Measurements from ENCODE around the gene OPRL1. TPM values are rescaled to one million over a fixed set of nuclear protein-coding genes. Genes with fewer than 3 reads are reported as not detected.

OPRL1 gene
- total RNA-seq, 1 donor from 2014 or later, result 0.70 TPM

DNA sequence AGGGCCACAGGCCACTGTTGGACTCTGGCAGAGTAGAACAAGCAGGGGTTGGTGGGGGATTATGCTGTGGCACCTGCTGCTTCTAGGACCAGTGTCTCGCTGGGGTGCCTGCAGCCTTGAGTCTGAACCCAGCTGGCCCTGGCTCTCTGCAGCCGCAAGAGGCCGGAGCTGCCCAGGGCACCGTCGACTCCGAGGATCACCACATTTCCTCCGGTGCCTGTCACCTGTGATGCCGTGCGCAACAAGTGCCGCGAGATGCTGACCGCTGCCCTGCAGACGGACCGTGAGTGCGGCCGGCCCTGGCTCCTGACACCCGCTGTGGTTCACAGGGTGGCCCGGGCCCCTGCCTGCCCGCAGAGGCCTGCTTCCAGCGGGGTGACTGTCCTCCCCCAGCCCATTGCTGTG, 10.7 kb upstream of the OPRL1 start:
- intact Hi-C loops (cut with micrococcal nuclease), result loop anchor here (10.0 kb wide), 2 partner anchors 204 to 414 kb away; partner anchors contain the start of genes ABHD16B, RTEL1, STMN3 and TPD52L2

- intact Hi-C loops (cut with micrococcal nuclease), result loop anchor here (10.0 kb wide), 2 partner anchors 205 to 415 kb away; partner anchors contain the start of genes ABHD16B, RTEL1, STMN3 and TPD52L2
Measured at GRCh38 chr20:64069614-64070243, 10.2 kb upstream of the OPRL1 start.

- intact Hi-C loops (cut with micrococcal nuclease), result no loop called here
Measured at GRCh38 chr20:64070244-64070993, 9.5 kb upstream of the OPRL1 start.

GRCh38 chr20:64071341-64072332, 8.2 kb upstream of the OPRL1 start:
- intact Hi-C loops (cut with micrococcal nuclease), result no loop called here

DNA sequence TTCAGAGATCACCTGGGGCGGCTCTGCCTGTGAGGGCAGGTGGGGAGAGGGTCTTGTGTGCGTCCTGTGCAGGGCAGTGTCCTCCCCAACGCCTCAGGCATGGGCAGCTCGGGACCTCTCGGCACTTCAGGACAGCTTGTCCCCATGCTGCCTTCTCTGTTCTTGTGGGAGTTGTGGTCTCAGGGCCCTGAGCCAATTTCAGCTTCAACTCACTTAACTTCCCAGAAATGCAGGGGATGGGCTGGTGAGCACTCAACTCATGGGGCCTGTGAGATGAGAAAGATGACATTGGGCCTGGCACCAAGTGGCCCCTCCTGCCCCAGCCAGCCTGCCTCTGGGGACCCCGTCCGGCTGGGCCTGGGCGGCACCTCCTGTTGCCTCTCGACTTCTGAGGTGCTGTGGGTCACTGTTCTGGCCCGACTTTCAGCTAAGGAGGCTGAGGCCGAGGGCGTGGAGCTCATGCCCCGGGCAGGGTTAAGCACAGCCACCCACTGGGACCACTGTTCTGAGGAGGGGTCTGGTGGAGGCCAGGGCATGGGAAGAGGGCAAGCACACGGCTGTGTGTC, 7.3 kb upstream of the OPRL1 start:
- intact Hi-C loops (cut with micrococcal nuclease), result no loop called here

- intact Hi-C loops (cut with micrococcal nuclease), result no loop called here
Measured at GRCh38 chr20:64073476-64074183, 6.3 kb upstream of the OPRL1 start.

DNA sequence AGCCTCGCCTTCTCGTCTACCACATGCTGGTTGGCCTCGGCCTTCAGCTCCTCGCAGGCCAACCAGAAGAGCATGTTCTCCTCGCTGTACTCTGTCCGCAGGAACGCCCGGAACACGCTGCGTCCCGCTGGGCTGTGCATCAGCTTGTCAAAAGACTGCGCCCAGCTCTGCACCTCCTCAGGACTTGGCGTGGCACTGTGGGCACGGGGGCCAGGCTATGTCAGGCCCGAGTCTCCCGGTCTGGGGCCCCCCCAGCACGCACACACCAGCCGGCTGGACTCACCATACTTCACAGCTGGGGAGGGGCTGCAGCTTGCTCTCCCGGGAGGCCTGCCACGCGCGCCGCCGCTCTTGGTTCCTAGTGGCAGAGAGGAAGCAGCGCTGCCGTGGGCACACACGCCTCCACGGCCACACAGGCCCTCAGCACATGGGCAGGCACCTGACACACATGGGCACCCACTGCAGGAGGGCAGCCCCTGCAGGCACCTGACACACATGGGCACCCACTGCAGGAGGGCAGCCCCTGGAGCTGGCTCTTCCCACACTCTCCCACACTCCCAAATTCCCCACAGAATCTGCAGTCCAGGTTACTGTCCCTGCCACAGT, 5.6 kb upstream of the OPRL1 start:
- intact Hi-C loops (cut with micrococcal nuclease), result no loop called here

- intact Hi-C loops (cut with micrococcal nuclease), result loop anchor here (5.0 kb wide), 1 partner anchor 38 kb away; the partner anchor contains the start of gene C20orf204
Measured at GRCh38 chr20:64074963-64075362, 4.9 kb upstream of the OPRL1 start.

- intact Hi-C loops (cut with micrococcal nuclease), result loop anchor here (5.0 kb wide), 1 partner anchor 38 kb away; the partner anchor contains the start of gene C20orf204
Measured at GRCh38 chr20:64075556-64075955, 4.3 kb upstream of the OPRL1 start.

GRCh38 chr20:64076061-64076997, 3.6 kb upstream of the OPRL1 start:
- intact Hi-C loops (cut with micrococcal nuclease), result loop anchor here (5.0 kb wide), 1 partner anchor 39 kb away; the partner anchor contains the start of gene C20orf204

DNA sequence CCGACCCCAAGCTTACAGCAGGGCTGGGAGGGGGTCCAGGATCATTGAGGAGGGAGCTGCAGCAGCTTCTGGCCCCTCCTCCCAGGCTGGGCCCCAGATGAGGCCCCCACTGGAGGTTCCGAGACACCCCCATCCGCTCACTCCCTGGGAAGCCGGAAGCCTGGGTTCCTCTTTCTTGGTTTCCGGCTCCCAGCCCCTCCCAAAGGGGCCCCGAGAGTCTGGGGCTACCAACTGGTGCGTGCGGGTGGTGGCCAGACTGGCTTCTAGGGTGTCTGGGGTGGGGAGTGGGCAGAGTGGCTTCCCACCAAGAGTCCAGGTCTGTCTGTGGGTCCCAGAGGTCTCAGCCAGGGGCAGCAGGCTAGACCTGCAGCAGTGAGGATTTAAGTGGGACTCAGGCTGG, 2.8 kb upstream of the OPRL1 start:
- intact Hi-C loops (cut with micrococcal nuclease), result loop anchor here (1.0 to 5.0 kb wide), 2 partner anchors 11 to 40 kb away; partner anchors contain the start of gene C20orf204

GRCh38 chr20:64077541-64077875, 2.4 kb upstream of the OPRL1 start:
- intact Hi-C loops (cut with micrococcal nuclease), result loop anchor here (1.0 to 5.0 kb wide), 2 partner anchors 11 to 40 kb away; partner anchors contain the start of gene C20orf204

- intact Hi-C loops (cut with micrococcal nuclease), result loop anchor here (1.0 to 5.0 kb wide), 2 partner anchors 12 to 41 kb away; partner anchors contain the start of gene C20orf204
Measured at GRCh38 chr20:64077876-64078551, 1.9 kb upstream of the OPRL1 start.

GRCh38 chr20:64078934-64079272, 979 bp upstream of the OPRL1 start:
- intact Hi-C loops (cut with micrococcal nuclease), result loop anchor here (1.0 to 5.0 kb wide), 2 partner anchors 16 to 42 kb away; partner anchors contain the start of genes C20orf204 and TCEA2

GRCh38 chr20:64079273-64080012, 439 bp upstream of the OPRL1 start, which contains the start of gene RGS19:
Gene RGS19 (minus strand): TSS chr20:64079518. CDS start chr20:64076886, 2,632 bp downstream.
- intact Hi-C loops (cut with micrococcal nuclease), result loop anchor here (1.0 to 5.0 kb wide), 2 partner anchors 16 to 42 kb away; partner anchors contain the start of genes C20orf204 and TCEA2

DNA sequence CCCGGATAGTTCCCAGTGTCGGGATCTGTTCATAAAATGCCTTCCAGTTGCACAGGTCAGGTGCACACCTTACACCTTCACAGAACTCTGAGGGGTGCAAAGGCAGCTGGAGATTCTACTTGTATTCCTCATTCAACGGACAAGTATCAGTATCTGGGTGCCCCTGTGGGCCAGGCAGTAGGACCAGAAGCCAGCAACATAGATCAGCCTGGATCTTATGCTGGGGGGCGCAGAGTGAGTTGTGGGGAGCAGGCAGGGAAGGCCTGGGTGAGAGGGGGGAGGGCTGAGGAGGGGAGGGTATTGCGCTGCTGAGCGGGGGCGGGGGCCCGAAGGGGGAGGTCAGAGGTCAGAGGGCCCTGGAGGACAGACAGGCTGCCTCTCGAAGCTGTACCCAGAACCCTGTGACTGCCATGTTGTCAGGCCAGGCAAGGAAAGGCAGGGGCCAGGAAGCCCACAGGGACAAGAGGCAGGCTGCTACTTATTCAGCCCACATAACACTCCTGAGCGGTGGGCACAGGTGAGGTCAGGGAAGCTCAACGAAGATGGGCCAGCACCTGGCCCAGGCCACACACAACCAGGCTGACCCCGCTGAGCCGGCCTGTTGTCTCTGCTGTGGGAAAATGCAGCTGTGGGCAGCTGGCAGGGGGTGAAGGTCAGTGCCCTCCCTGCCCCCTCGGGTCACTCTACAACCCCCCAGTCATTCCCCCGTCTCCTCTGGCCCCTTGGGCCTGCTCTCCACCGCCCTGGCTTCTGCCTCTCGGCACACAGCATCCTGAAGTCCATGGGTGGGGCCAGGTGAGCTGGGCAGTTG, 1.1 kb downstream of the OPRL1 start:
- intact Hi-C loops (cut with micrococcal nuclease), result no loop called here
